ENCODE data around the gene GGA1.
"Not testable (repeated sequence)": the region's sequence is repeated elsewhere in the genome, so short reads cannot be mapped to it uniquely, and the experiment has no call there.

Gene GGA1

DNA sequence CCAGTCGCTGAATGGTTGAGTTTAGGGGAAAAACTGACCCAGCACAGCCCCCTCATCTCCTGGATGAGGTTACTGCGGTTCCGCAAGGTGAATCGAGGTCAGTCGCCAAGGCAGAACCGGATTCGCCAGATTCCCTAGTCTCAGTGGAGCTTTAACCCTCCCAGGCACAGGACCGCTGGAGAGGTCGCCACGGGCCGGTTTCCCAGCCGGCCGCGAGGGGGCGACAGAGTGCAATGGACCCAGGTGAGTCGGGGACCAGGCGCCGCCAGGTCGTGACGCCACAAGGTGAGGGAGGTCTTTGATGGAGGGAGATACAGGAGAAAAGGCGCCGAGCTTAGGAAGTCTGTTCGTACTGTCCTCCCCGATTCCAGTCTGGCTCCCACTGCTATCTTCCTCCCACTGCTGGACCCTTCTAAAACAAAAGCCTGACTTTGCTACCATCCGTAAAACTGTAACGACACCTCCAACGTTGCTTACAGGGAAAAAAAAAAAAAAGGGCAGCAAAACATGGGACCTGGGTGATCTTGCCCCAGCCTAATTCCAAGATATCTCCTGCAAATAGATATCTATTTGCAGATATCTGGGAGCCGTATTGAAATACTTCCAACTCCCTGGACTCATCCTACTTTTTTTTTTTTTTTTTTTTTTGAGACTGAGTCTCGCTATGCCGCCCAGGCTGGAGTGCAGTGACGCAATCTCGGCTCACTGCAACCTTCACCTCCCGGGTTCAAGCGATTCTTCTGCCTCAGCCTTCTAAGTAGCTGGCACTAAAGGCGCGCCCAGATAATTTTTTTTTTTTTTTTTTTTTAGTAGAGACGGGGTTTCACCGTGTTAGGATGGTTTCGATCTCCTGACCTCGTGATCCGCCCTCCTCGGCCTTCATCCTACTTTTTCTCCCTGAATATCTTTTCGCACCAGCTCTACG lies 1.4 kb upstream of the GGA1 start:
- peaks cover 47% of the 10 kb centered on the region for H3K4me1 Mint-ChIP-seq
- H3K4me3 Mint-ChIP-seq = peak overlapping the region; percentile 90
- TF ChIP-seq, protein P1, sequence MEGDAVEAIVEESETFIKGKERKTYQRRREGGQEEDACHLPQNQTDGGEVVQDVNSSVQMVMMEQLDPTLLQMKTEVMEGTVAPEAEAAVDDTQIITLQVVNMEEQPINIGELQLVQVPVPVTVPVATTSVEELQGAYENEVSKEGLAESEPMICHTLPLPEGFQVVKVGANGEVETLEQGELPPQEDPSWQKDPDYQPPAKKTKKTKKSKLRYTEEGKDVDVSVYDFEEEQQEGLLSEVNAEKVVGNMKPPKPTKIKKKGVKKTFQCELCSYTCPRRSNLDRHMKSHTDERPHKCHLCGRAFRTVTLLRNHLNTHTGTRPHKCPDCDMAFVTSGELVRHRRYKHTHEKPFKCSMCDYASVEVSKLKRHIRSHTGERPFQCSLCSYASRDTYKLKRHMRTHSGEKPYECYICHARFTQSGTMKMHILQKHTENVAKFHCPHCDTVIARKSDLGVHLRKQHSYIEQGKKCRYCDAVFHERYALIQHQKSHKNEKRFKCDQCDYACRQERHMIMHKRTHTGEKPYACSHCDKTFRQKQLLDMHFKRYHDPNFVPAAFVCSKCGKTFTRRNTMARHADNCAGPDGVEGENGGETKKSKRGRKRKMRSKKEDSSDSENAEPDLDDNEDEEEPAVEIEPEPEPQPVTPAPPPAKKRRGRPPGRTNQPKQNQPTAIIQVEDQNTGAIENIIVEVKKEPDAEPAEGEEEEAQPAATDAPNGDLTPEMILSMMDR (IDR thresholded peaks at IDR 0.05) = peak; percentile 98
- peaks cover 19% of the 10 kb centered on the region for H3K27me3 Mint-ChIP-seq (ENCODE audit: low read depth, poor library complexity)
- DNase-seq = peak; percentile 92
- no peaks in the 10 kb centered on the region for H3K36me3 Mint-ChIP-seq (ENCODE audit: low read depth)
- no peaks in the 10 kb centered on the region for H3K9me3 Mint-ChIP-seq
- H3K27ac Mint-ChIP-seq = peak overlapping the region; percentile 99

DNA sequence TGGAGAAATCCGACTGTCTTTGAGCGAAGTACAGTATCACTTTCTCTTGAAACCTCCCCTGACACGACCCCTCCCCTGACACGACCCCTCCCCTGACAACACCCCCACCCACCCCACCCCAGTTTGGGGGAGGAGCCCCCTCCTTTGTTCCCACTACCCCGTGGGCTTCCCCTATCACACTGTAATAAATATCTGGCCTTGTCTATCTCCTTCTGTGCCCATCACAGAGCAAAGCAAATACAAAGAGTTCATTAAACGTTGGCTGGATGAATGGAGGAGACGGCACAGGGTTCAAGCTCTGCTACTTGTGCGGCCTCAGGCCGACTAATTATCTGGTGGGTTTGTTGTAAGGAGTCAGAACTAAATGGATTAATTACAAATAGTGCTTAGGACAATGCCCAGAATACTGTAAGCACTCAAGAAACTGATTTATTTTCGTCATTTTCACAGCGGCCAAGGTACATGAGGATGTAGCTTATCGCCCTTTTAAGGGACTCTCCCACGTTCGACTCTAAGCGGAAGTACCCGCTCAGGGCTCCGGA lies 628 bp upstream of the GGA1 start:
- H3K9me3 Mint-ChIP-seq = no peaks in the 10 kb centered on the region
- peaks cover 40% of the 10 kb centered on the region for H3K4me1 Mint-ChIP-seq
- peaks cover 16% of the 10 kb centered on the region for H3K27me3 Mint-ChIP-seq (ENCODE audit: low read depth, poor library complexity)
- TF ChIP-seq, protein P1 (IDR thresholded peaks at IDR 0.05) = no peak
- H3K4me3 Mint-ChIP-seq = peak overlapping the region; percentile 90
- H3K36me3 Mint-ChIP-seq (ENCODE audit: low read depth) = peaks cover 5% of the 10 kb centered on the region
- no peak for DNase-seq
- H3K27ac Mint-ChIP-seq = peak overlapping the region; percentile 99

DNA sequence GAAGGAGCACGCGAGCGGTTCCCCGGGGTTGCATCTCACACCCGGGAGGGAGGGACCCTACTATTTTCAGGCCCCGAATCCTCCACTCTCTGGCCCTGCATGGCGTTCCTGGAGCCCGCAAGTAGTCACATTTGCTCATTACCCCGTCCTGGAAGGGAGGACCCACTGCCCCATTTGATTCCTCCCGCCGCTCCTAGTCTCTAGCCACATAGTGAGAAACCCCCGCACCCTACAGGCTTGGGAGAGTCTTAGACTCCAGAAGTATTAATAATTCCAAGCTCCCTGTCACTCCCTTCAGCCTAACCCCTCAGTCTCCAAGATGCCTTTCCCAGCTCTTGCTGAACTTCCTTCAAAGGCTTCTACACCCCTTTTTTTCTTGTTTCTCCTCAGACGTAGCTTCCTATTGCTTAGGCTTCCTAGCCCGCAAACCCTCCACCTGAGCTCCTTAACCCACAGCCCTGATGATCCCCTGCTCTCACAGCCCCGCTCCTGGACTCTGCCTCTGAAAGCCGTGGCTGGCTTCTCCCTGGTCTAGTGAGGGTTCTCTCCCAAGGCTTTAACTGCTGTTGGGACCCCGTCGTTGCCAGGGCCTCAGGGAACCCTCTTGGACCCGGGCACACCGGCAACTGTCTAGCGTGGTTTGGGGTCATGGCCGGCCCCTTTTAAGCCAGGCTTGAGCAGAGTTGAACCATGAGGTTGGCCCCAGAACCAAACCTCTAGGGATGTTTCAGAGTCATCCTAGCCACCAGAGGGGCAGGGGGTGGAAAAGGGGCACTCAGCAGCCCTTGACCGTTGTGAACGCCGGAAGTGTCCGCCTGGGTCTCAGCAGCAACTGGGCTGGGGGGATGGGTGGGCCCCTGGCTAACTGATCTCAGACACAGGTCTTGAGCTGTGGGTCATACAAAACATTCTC lies 862 bp downstream of the GGA1 start:
- no peaks in the 10 kb centered on the region for H3K9me3 Mint-ChIP-seq
- peaks cover 17% of the 10 kb centered on the region for H3K36me3 Mint-ChIP-seq (ENCODE audit: low read depth)
- peak overlapping the region; percentile 95 for H3K27ac Mint-ChIP-seq
- peak overlapping the region; percentile 92 for H3K4me3 Mint-ChIP-seq
- TF ChIP-seq, protein P1 (IDR thresholded peaks at IDR 0.05) = no peak
- H3K4me1 Mint-ChIP-seq = peaks cover 40% of the 10 kb centered on the region
- DNase-seq = peak; percentile 42
- peaks cover 10% of the 10 kb centered on the region for H3K27me3 Mint-ChIP-seq (ENCODE audit: low read depth, poor library complexity)

DNA sequence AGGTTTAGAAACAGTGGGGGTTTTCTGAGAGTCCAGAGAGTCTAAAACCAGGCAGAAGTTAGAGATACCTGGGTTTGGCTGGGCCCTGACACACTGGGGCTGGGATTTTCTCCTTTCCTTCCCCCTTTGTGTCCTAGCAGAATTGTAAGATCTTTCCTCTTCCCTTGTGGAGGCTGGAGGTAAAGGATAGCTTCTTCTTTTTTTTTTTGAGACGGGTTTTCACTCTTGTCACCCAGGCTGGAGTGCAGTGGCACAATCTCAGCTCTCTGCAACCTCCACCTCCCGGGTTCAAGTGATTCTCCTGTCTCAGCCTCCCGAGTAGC lies 1.5 kb downstream of the GGA1 start:
- not testable (repeated sequence) for H3K27me3 Mint-ChIP-seq (ENCODE audit: low read depth, poor library complexity)
- H3K27ac Mint-ChIP-seq = peak overlapping the region; percentile 95

DNA sequence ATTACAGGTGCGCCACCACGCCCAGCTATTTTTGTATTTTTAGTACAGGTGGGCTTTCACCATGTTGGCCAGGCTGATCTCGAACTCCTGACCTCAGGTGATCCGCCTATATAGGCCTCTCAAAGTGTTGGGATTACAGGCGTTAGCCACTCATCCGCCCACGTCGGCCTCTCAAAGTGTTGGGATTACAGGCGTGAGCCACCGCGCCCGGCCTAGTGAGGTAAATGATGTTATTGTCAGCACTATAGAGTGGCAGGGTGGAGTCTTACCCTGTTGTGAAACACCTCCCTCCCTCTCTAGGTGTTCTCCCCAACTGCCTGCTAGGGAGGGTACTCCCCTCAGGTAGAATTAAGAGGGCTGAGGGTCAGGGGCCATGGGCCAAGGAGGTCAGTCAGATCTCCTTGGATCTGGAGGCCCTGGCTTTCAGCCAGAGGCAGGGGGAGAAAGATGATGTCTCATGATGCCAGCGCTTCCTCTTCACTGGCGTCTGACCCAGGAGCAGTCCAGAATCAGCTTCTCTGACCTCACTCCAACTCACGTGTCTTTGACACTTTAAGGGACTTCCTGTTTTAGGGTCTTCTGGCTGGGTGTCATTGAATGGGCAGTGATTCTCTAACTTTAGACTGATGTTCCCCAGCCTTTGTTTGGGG lies 2.0 kb downstream of the GGA1 start:
- H3K36me3 Mint-ChIP-seq (ENCODE audit: low read depth) = peaks cover 22% of the 10 kb centered on the region
- DNase-seq = no peak
- no peak overlapping the region for H3K27ac Mint-ChIP-seq
- H3K4me1 Mint-ChIP-seq = peaks cover 31% of the 10 kb centered on the region
- TF ChIP-seq, protein P1 (IDR thresholded peaks at IDR 0.05) = no peak
- peak overlapping the region; percentile 92 for H3K4me3 Mint-ChIP-seq
- H3K9me3 Mint-ChIP-seq = no peaks in the 10 kb centered on the region
- peaks cover 4% of the 10 kb centered on the region for H3K27me3 Mint-ChIP-seq (ENCODE audit: low read depth, poor library complexity)

More for the DNA sequence above, 1.5 kb downstream of the GGA1 start:
- H3K36me3 Mint-ChIP-seq (ENCODE audit: low read depth) = peaks cover 22% of the 10 kb centered on the region
- H3K4me3 Mint-ChIP-seq = peak overlapping the region; percentile 92
- peaks cover 36% of the 10 kb centered on the region for H3K4me1 Mint-ChIP-seq
- H3K9me3 Mint-ChIP-seq, DNase-seq: not testable (repeated sequence)

Measured in nephron progenitor cell (in vitro differentiated cells).